H1 (cell line): ENCODE measurements around the gene GRIA4. TPM values are rescaled to one million over a fixed set of nuclear protein-coding genes. Genes with fewer than 3 reads are reported as not detected.

ENCODE experiments used
- CTCF ChIA-PET: fragments of 300-600 bp; sonication (Branson Sonifier 250); formaldehyde crosslinking; loops from one replicate; lab custom pipeline; 2021; ENCODE audit not compliant: partially characterized antibody; lab: Charles Lee
- POLR2A ChIA-PET: fragments of 300-600 bp; sonication (Branson Sonifier 250); formaldehyde crosslinking; loops from one replicate; lab custom pipeline; 2021; ENCODE audit warnings: inconsistent platforms; ENCODE audit not compliant: partially characterized antibody; lab: Charles Lee
- DNase-seq, 2 experiments: peaks; one replicate each; pipeline versions ENCODE4 v3.0.0 to v3.0.0-alpha.2; 2010 to 2022; ENCODE audit warnings: low spot score in 2 of 2, low read depth in 1 of 2, mixed read lengths in 1 of 2
- FAIRE-seq: peaks from 2 replicates; lab custom pipeline; 2011; peaks lifted over from hg19 to GRCh38; lab: Jason Lieb, UNC
- H2AFZ ChIP-seq: 2 replicates; pipeline ENCODE4 v1.8.1; 2012; ENCODE audit warnings: low read length, inconsistent platforms
- H2AK5ac ChIP-seq: 2 replicates; pipeline ENCODE4 v1.6.1; 2013; ENCODE audit warnings: low read depth, low read length
- H2BK120ac ChIP-seq: replicated peaks from 2 replicates; pipeline ENCODE3; 2013; ENCODE audit warnings: low read depth, low read length, inconsistent platforms
- H2BK12ac ChIP-seq: 2 replicates; pipeline ENCODE4 v1.6.1; 2013; ENCODE audit warnings: low read depth, low read length
- H2BK15ac ChIP-seq: 2 replicates; pipeline ENCODE4 v1.6.1; 2013; ENCODE audit warnings: low read length
- H2BK20ac ChIP-seq: 2 replicates; pipeline ENCODE4 v1.6.1; 2013; ENCODE audit warnings: low read length
- H2BK5ac ChIP-seq: 2 replicates; pipeline ENCODE4 v1.6.1; 2013; ENCODE audit warnings: low read depth, low read length
- H3K14ac ChIP-seq: 2 replicates; pipeline ENCODE4 v1.6.1; 2013; ENCODE audit warnings: inconsistent platforms; ENCODE audit not compliant: insufficient read length
- H3K18ac ChIP-seq: 2 replicates; pipeline ENCODE4 v1.6.1; 2013; ENCODE audit warnings: low read length; ENCODE audit errors: extremely low read depth
- H3K23ac ChIP-seq: 2 replicates; pipeline ENCODE4 v1.6.1; 2013; ENCODE audit warnings: inconsistent platforms; ENCODE audit not compliant: insufficient read length
- H3K23me2 ChIP-seq: 2 replicates; pipeline ENCODE4 v1.6.1; 2013; ENCODE audit warnings: low read depth, low read length
- H3K27ac ChIP-seq: 2 replicates; pipeline ENCODE4 v1.6.1; 2011; ENCODE audit warnings: low read depth, low read length, inconsistent platforms
- H3K27me3 ChIP-seq, 4 experiments: replicated peaks in 1 of 4; 1 replicate in 1 of 4; 2 replicates in 3 of 4; pipeline versions ENCODE4 v1.6.1 to v1.8.1; 2011 to 2013; ENCODE audit warnings: low read length in 3 of 4, mild to moderate bottlenecking in 3 of 4, inconsistent platforms in 2 of 4, mixed read lengths in 2 of 4, moderate library complexity in 1 of 4; ENCODE audit not compliant: control insufficient read depth in 3 of 4, insufficient read depth in 3 of 4; ENCODE audit errors: extremely low read depth in 1 of 4
- H3K36me3 ChIP-seq, 4 experiments: 2 replicates each; pipeline versions ENCODE4 v1.6.1 to v1.8.1; 2011 to 2013; ENCODE audit warnings: mild to moderate bottlenecking in 4 of 4, low read length in 3 of 4, moderate library complexity in 2 of 4, control low read depth in 1 of 4, inconsistent platforms in 1 of 4; ENCODE audit not compliant: insufficient read depth in 4 of 4, control insufficient read depth in 2 of 4
- H3K4ac ChIP-seq: replicated peaks from 2 replicates; pipeline ENCODE3; 2013; ENCODE audit warnings: low read length, low read depth, mixed read lengths, inconsistent platforms; ENCODE audit not compliant: insufficient read length
- H3K4me1 ChIP-seq, 4 experiments: replicated peaks in 1 of 4; 1 replicate in 1 of 4; 2 replicates in 3 of 4; pipeline versions ENCODE4 v1.6.1 to v1.8.1; 2011 to 2013; ENCODE audit warnings: low read length in 3 of 4, inconsistent platforms in 2 of 4, mixed read lengths in 1 of 4; ENCODE audit not compliant: insufficient read depth in 4 of 4, control insufficient read depth in 3 of 4
- H3K4me2 ChIP-seq, 2 experiments: 2 replicates each; pipeline versions ENCODE4 v1.6.1 to v1.8.1; 2011 to 2013; ENCODE audit warnings: low read depth in 2 of 2, low read length in 2 of 2, control low read depth in 1 of 2, inconsistent platforms in 1 of 2, mild to moderate bottlenecking in 1 of 2; ENCODE audit not compliant: insufficient read depth in 1 of 2
- H3K4me3 ChIP-seq, 4 experiments: fragments of 200-600, 300-600 bp in 1 of 4; sonication (generic), shearing (Covaris generic), sonication (Bioruptor Twin) in 1 of 4; 2 replicates each; pipeline versions ENCODE4 v1.5.1 to v1.8.1; 2011 to 2016; ENCODE audit warnings: low read length in 4 of 4, low read depth in 3 of 4, control low read depth in 2 of 4, inconsistent platforms in 2 of 4, mild to moderate bottlenecking in 2 of 4, mixed read lengths in 1 of 4, moderate library complexity in 1 of 4; ENCODE audit not compliant: insufficient read depth in 2 of 4; ENCODE audit errors: extremely low read depth in 1 of 4
- H3K56ac ChIP-seq: replicated peaks from 2 replicates; pipeline ENCODE3; 2013; ENCODE audit warnings: low read depth, mild to moderate bottlenecking, mixed read lengths, low read length, inconsistent platforms; ENCODE audit not compliant: insufficient read length
- H3K79me1 ChIP-seq: 2 replicates; pipeline ENCODE4 v1.6.1; 2013; ENCODE audit warnings: low read depth, low read length, control low read depth
- H3K79me2 ChIP-seq, 2 experiments: 2 replicates each; pipeline versions ENCODE4 v1.6.1 to v1.8.1; 2012 to 2013; ENCODE audit warnings: low read length in 2 of 2, mild to moderate bottlenecking in 2 of 2, inconsistent platforms in 1 of 2; ENCODE audit not compliant: insufficient read depth in 2 of 2, control insufficient read depth in 1 of 2
- H3K9ac ChIP-seq, 4 experiments: replicated peaks in 1 of 4; 1 replicate in 1 of 4; 2 replicates in 3 of 4; pipeline versions ENCODE4 v1.6.1 to v1.8.1; 2011 to 2013; ENCODE audit warnings: low read depth in 3 of 4, low read length in 3 of 4, control low read depth in 2 of 4, mild to moderate bottlenecking in 2 of 4, moderate library complexity in 2 of 4, inconsistent platforms in 1 of 4; ENCODE audit errors: extremely low read depth in 1 of 4
- H3K9me3 ChIP-seq, 2 experiments: 2 replicates each; pipeline versions ENCODE4 v1.6.1 to v1.8.1; 2012 to 2013; ENCODE audit warnings: mild to moderate bottlenecking in 2 of 2, moderate library complexity in 2 of 2, control low read depth in 1 of 2, inconsistent platforms in 1 of 2, low read depth in 1 of 2, low read length in 1 of 2, mixed read lengths in 1 of 2; ENCODE audit not compliant: insufficient read depth in 2 of 2
- H4K20me1 ChIP-seq, 2 experiments: replicated peaks in 1 of 2; 2 replicates each; pipeline versions ENCODE3 to v1.8.1; 2011 to 2013; ENCODE audit warnings: inconsistent platforms in 2 of 2, low read length in 2 of 2, mild to moderate bottlenecking in 1 of 2; ENCODE audit not compliant: insufficient read depth in 2 of 2, control insufficient read depth in 1 of 2
- H4K5ac ChIP-seq: 2 replicates; pipeline ENCODE4 v1.6.1; 2013; ENCODE audit warnings: low read length, low read depth, mixed read lengths, inconsistent platforms; ENCODE audit not compliant: insufficient read length
- H4K8ac ChIP-seq: 2 replicates; pipeline ENCODE4 v1.8.0; 2013; ENCODE audit warnings: mild to moderate bottlenecking, moderate library complexity, low read length, inconsistent platforms; ENCODE audit not compliant: insufficient read depth; ENCODE audit errors: extremely low read depth
- H4K91ac ChIP-seq: replicated peaks from 2 replicates; pipeline ENCODE3; 2013; ENCODE audit warnings: low read length, mixed read lengths, inconsistent platforms; ENCODE audit not compliant: insufficient read length
- ZNF274 ChIP-seq: IDR thresholded peaks from 2 replicates; pipeline ENCODE4 v1.7.0; 2012; ENCODE audit warnings: low read length, borderline replicate concordance; ENCODE audit errors: extremely low read depth
- WGBS, 2 experiments: shearing (Covaris generic) in 1 of 2; methylation state at CpG; one replicate each; pipeline versions ENCODE4 v1.1.6 to v1.1.7; 2013 to 2015; ENCODE audit warnings: low lambda C conversion rate in 2 of 2, mixed read lengths in 2 of 2, inconsistent platforms in 1 of 2, low coverage in 1 of 2, missing lambda C conversion rate in 1 of 2; ENCODE audit not compliant: insufficient replicate concordance in 2 of 2, insufficient coverage in 1 of 2, insufficient read length in 1 of 2; ENCODE audit errors: extremely low coverage in 1 of 2, missing lambda C conversion rate in 1 of 2; 5-methylcytosine and 5-hydroxymethylcytosine counted together
- polyA plus RNA-seq, 7 experiments: library from polyadenylated mRNA; depleted of rRNA in 3 of 7; stranded (reverse) in 5 of 7; unstranded in 2 of 7; fragments of >200 nt in 5 of 7; fragments of 200-250 nt in 2 of 7; gene quantifications; 1 replicate in 5 of 7; 2 replicates in 1 of 7; 4 replicates in 1 of 7; pipeline versions ENCODE4 v1.2.1 to v1.2.3, GENCODE V29; 2011 to 2013; ENCODE audit warnings: missing spikeins in 2 of 7, mixed read lengths in 2 of 7
- total RNA-seq: library from RNA; stranded (reverse); fragmentation: NEBNext Ultra II Directional; extraction: Animal tissue kit (Norgen Biotek cat#: 25700); gene quantifications from 2 replicates; pipeline ENCODE4 v1.2.1, GENCODE V29; 2021

GRIA4 gene
- total and polyA plus RNA-seq, 2 of the 8 experiments (the other 6 are each of a cell fraction or from before 2014, with no cell fraction given) = 12.5 to 21.8 TPM

DNA sequence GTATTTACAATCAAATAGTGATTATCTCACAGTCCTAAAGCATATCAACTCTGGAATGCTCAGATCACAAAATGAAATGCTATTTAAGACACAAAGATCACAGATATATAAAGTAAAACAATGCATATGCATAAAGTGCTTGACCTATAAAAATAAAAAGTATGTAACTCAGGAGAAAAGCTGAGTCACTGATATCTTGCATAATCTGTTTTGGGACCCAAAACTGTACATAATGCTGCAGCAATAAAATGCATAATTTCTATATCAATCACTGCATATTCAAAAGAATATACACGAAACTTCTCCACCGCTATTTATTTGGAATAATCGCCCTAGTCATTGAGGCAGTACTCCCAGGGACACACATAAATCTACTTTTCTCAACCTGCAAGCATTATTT is 34.9 kb upstream of the GRIA4 start:
- CTCF ChIA-PET = no interaction called here
- no peak overlapping the region for H2BK12ac ChIP-seq
- FAIRE-seq = no peak

More for the DNA sequence above, 34.9 kb upstream of the GRIA4 start:
- Histone ChIP-seq H3K9me3 (no peaks in the 10 kb centered on the region), H2BK120ac (no peak overlapping the region), H3K4me2 (no peak overlapping the region), H3K23ac (no peak overlapping the region), H3K18ac (no peak overlapping the region), H2BK15ac (no peak overlapping the region), H3K79me1 (no peaks in the 10 kb centered on the region), H3K9ac (no peak overlapping the region), H3K23me2 (no peaks in the 10 kb centered on the region), H4K8ac (no peak overlapping the region), H2BK5ac (no peak overlapping the region), H3K4me3 (no peak overlapping the region), H3K4ac (no peak overlapping the region), H4K5ac (no peak overlapping the region), H2AK5ac (no peak overlapping the region), H4K91ac (no peak overlapping the region), H3K27ac (no peak overlapping the region), H3K36me3 (no peaks in the 10 kb centered on the region), H2AFZ (no peak overlapping the region), H3K27me3 (no peaks in the 10 kb centered on the region), H3K4me1 (no peaks in the 10 kb centered on the region), H2BK20ac (no peak overlapping the region), H3K56ac (no peak overlapping the region), H3K14ac (no peak overlapping the region), H4K20me1 (no peaks in the 10 kb centered on the region), H3K79me2 (no peaks in the 10 kb centered on the region)
- WGBS, 2 experiments = 92% methylated on average over 3 of the region's 3 CpGs; no CpG with 5 or more reads in 1 of the 2 experiments
- TF ChIP-seq ZNF274 = no peak
- POLR2A ChIA-PET = no interaction called here
- DNase-seq = no peak
